Activated CD4-positive, alpha-beta T cell treated with anti-CD3 and anti-CD28 coated beads, Interleukin-2, amount 50 U/mL, for 16 hours (primary cell): ENCODE data around the gene ASAP2.

ENCODE experiments used
- DNase-seq: peaks from one replicate; pipeline ENCODE4 v3.0.0-alpha.2; 2020

The ASAP2 gene

GRCh38 chr2:9410108-9410507 is 203.5 kb downstream of the ASAP2 start:
- DNase-seq = no peak

GRCh38 chr2:9412781-9413180 is 206.2 kb downstream of the ASAP2 start:
- DNase-seq = no peak

- DNase-seq = no peak
Observed at GRCh38 chr2:9415516-9416169, 209.0 kb downstream of the ASAP2 start.

- DNase-seq = no peak
Observed at GRCh38 chr2:9416267-9416961, 209.8 kb downstream of the ASAP2 start.

GRCh38 chr2:9416962-9417316 is 210.3 kb downstream of the ASAP2 start:
- no peak for DNase-seq

- no peak for DNase-seq
Observed at GRCh38 chr2:9417725-9418124, 211.1 kb downstream of the ASAP2 start.

- no peak for DNase-seq
Observed at GRCh38 chr2:9418746-9419145, 212.1 kb downstream of the ASAP2 start.

GRCh38 chr2:9419541-9419940 is 212.9 kb downstream of the ASAP2 start:
- no peak for DNase-seq

GRCh38 chr2:9420495-9420894 is 213.9 kb downstream of the ASAP2 start:
- DNase-seq = no peak

GRCh38 chr2:9422321-9423099 is 215.9 kb downstream of the ASAP2 start:
- DNase-seq = peak; percentile 62

GRCh38 chr2:9423100-9423921 is 216.7 kb downstream of the ASAP2 start, which contains the start of the genes CPSF3 and ITGB1BP1:
CPSF3 (plus strand) TSS chr2:9423654; CDS start chr2:9423774, 120 bp downstream.
ITGB1BP1 (minus strand) TSS chr2:9423528; CDS start chr2:9418697, 4,831 bp downstream.
- peak; percentile 98 for DNase-seq

- DNase-seq = no peak
Observed at GRCh38 chr2:9423922-9424272, 217.3 kb downstream of the ASAP2 start.

GRCh38 chr2:9424447-9425164 is 218.0 kb downstream of the ASAP2 start:
- peak; percentile 22 for DNase-seq

- no peak for DNase-seq
Observed at GRCh38 chr2:9428965-9429577, 222.5 kb downstream of the ASAP2 start.

- DNase-seq = peak; percentile 29
Observed at GRCh38 chr2:9430316-9431293, 224.0 kb downstream of the ASAP2 start.

- no peak for DNase-seq
Observed at GRCh38 chr2:9434489-9434888, 227.9 kb downstream of the ASAP2 start.

- no peak for DNase-seq
Observed at GRCh38 chr2:9439536-9439935, 232.9 kb downstream of the ASAP2 start.

- no peak for DNase-seq
Observed at GRCh38 chr2:9440058-9440727, 233.6 kb downstream of the ASAP2 start.

GRCh38 chr2:9441556-9441955 is 234.9 kb downstream of the ASAP2 start:
- DNase-seq = no peak

GRCh38 chr2:9443526-9443925 is 236.9 kb downstream of the ASAP2 start:
- DNase-seq = no peak
